ENCODE results near the gene SLC4A9.
"Not testable (repeated sequence)": the region's sequence is repeated elsewhere in the genome, so short reads cannot be mapped to it uniquely, and the experiment has no call there.

SLC4A9 gene

GRCh38 chr5:140340605-140341121 is 19.3 kb upstream of the SLC4A9 start:
- no peak for DNase-seq

GRCh38 chr5:140341591-140341990 is 18.4 kb upstream of the SLC4A9 start:
- no peak for DNase-seq

GRCh38 chr5:140342287-140342686 is 17.7 kb upstream of the SLC4A9 start:
- DNase-seq = no peak

- no peak for DNase-seq
Measured at GRCh38 chr5:140342896-140343295, 17.1 kb upstream of the SLC4A9 start.

GRCh38 chr5:140343849-140344248 is 16.1 kb upstream of the SLC4A9 start:
- not testable (repeated sequence) for DNase-seq

- DNase-seq = no peak
Measured at GRCh38 chr5:140344683-140345423, 15.1 kb upstream of the SLC4A9 start.

- DNase-seq = no peak
Measured at GRCh38 chr5:140345919-140346347, 14.1 kb upstream of the SLC4A9 start.

- no peak for DNase-seq
Measured at GRCh38 chr5:140346348-140347221, 13.4 kb upstream of the SLC4A9 start, which contains the start of gene HBEGF. HBEGF (minus strand) TSS chr5:140346603; CDS start chr5:140346328, 275 bp downstream.

GRCh38 chr5:140347360-140347759 is 12.6 kb upstream of the SLC4A9 start:
- no peak for DNase-seq

GRCh38 chr5:140348104-140348503 is 11.9 kb upstream of the SLC4A9 start:
- DNase-seq = no peak

- DNase-seq = no peak
Measured at GRCh38 chr5:140349244-140349643, 10.8 kb upstream of the SLC4A9 start.

- peak; percentile 13 for DNase-seq
Measured at GRCh38 chr5:140351609-140352334, 8.2 kb upstream of the SLC4A9 start.

GRCh38 chr5:140355546-140355945 is 4.4 kb upstream of the SLC4A9 start:
- DNase-seq = no peak

GRCh38 chr5:140356853-140357725 is 2.9 kb upstream of the SLC4A9 start:
- DNase-seq = no peak

GRCh38 chr5:140357726-140358093 is 2.3 kb upstream of the SLC4A9 start:
- peak; percentile 13 for DNase-seq

- DNase-seq = no peak
Measured at GRCh38 chr5:140358738-140359310, 1.2 kb upstream of the SLC4A9 start.

- DNase-seq = no peak
Measured at GRCh38 chr5:140360681-140361479, 886 bp downstream of the SLC4A9 start.

- no peak for DNase-seq
Measured at GRCh38 chr5:140361901-140362300, 1.9 kb downstream of the SLC4A9 start.

GRCh38 chr5:140362311-140362710 is 2.3 kb downstream of the SLC4A9 start:
- DNase-seq = no peak

- peak; percentile 25 for DNase-seq
Measured at GRCh38 chr5:140362875-140363630, 3.1 kb downstream of the SLC4A9 start.
